Neuronal stem cell (in vitro differentiated cells): ENCODE measurements around the gene SBNO2.

Source experiments
- DNase-seq: peaks from one replicate; pipeline ENCODE4 v3.0.0-alpha.2; 2013; ENCODE audit warnings: low spot score
- H2AFZ ChIP-seq: one replicate; pipeline ENCODE4 v1.6.1; 2013; ENCODE audit warnings: mild to moderate bottlenecking, low read length, inconsistent platforms
- H2AK5ac ChIP-seq: 2 replicates; pipeline ENCODE4 v1.6.1; 2013; ENCODE audit warnings: low read depth, mild to moderate bottlenecking, inconsistent platforms, low read length, moderate library complexity, mixed read lengths
- H2BK120ac ChIP-seq: 2 replicates; pipeline ENCODE4 v1.6.1; 2013; ENCODE audit warnings: low read depth, mild to moderate bottlenecking, inconsistent platforms, low read length, moderate library complexity, mixed read lengths
- H2BK12ac ChIP-seq: one replicate; pipeline ENCODE4 v1.6.1; 2013; ENCODE audit warnings: low read length, inconsistent platforms
- H2BK15ac ChIP-seq: 2 replicates; pipeline ENCODE4 v1.6.1; 2013; ENCODE audit warnings: mild to moderate bottlenecking, low read length, inconsistent platforms, mixed read lengths
- H2BK5ac ChIP-seq: one replicate; pipeline ENCODE4 v1.6.1; 2013; ENCODE audit warnings: inconsistent platforms, mild to moderate bottlenecking, low read length, moderate library complexity
- H3K14ac ChIP-seq: one replicate; pipeline ENCODE4 v1.6.1; 2013; ENCODE audit warnings: low read length, inconsistent platforms
- H3K18ac ChIP-seq: 2 replicates; pipeline ENCODE4 v1.6.1; 2013; ENCODE audit warnings: low read length, inconsistent platforms
- H3K23ac ChIP-seq: 2 replicates; pipeline ENCODE4 v1.6.1; 2013; ENCODE audit warnings: low read depth, mild to moderate bottlenecking, mixed read lengths, low read length, inconsistent platforms; ENCODE audit not compliant: poor library complexity
- H3K27ac ChIP-seq: replicated peaks from 3 replicates; pipeline ENCODE4 v1.5.1; 2013; ENCODE audit warnings: low read length, inconsistent platforms
- H3K27me3 ChIP-seq, 3 experiments: 2 replicates each; pipeline ENCODE4 v1.6.1; 2013; ENCODE audit warnings: low read length in 3 of 3, mild to moderate bottlenecking in 2 of 3, inconsistent platforms in 1 of 3, low read depth in 1 of 3, mixed read lengths in 1 of 3, moderate library complexity in 1 of 3; ENCODE audit not compliant: control insufficient read depth in 3 of 3, insufficient read depth in 3 of 3
- H3K36me3 ChIP-seq, 2 donors: replicated peaks in 1 of 2; 2 replicates each; pipeline ENCODE4 v1.6.1; 2013; ENCODE audit warnings: low read length in 2 of 2; ENCODE audit not compliant: control insufficient read depth in 2 of 2, insufficient read depth in 2 of 2
- H3K4ac ChIP-seq: 2 replicates; pipeline ENCODE4 v1.6.1; 2013; ENCODE audit warnings: inconsistent platforms, mild to moderate bottlenecking, low read length, moderate library complexity
- H3K4me1 ChIP-seq, 2 donors: 1 replicate in 1 of 2; 2 replicates in 1 of 2; pipeline ENCODE4 v1.6.1; 2013; ENCODE audit warnings: low read length in 2 of 2, low read depth in 1 of 2; ENCODE audit not compliant: control insufficient read depth in 2 of 2, insufficient read depth in 1 of 2
- H3K4me2 ChIP-seq: one replicate; pipeline ENCODE4 v1.6.1; 2013; ENCODE audit warnings: mild to moderate bottlenecking, low read length, inconsistent platforms; ENCODE audit not compliant: insufficient read depth, poor library complexity, severe bottlenecking
- H3K4me3 ChIP-seq, 2 donors: 2 replicates each; pipeline ENCODE4 v1.5.1; 2013; ENCODE audit warnings: low read length in 2 of 2, mild to moderate bottlenecking in 2 of 2, inconsistent platforms in 1 of 2, moderate library complexity in 1 of 2
- H3K79me1 ChIP-seq: one replicate; pipeline ENCODE4 v1.6.1; 2013; ENCODE audit warnings: low read depth, mild to moderate bottlenecking, inconsistent platforms, low read length, moderate library complexity
- H3K9ac ChIP-seq: one replicate; pipeline ENCODE4 v1.6.1; 2013; ENCODE audit warnings: mild to moderate bottlenecking, low read depth, low read length, inconsistent platforms; ENCODE audit not compliant: poor library complexity
- H3K9me3 ChIP-seq, 2 donors: replicated peaks in 1 of 2; 2 replicates each; pipeline versions ENCODE3 to v1.6.1; 2013; ENCODE audit warnings: low read length in 2 of 2, mild to moderate bottlenecking in 2 of 2, inconsistent platforms in 1 of 2, low read depth in 1 of 2, mixed read lengths in 1 of 2, moderate library complexity in 1 of 2; ENCODE audit not compliant: control insufficient read depth in 2 of 2, insufficient read depth in 1 of 2
- H4K8ac ChIP-seq: one replicate; pipeline ENCODE4 v1.6.1; 2013; ENCODE audit warnings: low read depth, mild to moderate bottlenecking, inconsistent platforms, low read length, moderate library complexity
- H4K91ac ChIP-seq: one replicate; pipeline ENCODE4 v1.6.1; 2013; ENCODE audit warnings: low read length, low read depth, mild to moderate bottlenecking, inconsistent platforms; ENCODE audit not compliant: poor library complexity
- WGBS, 2 donors: extraction: QIAGEN DNeasy Blood & Tissue Kit; methylation state at CpG; one replicate each; pipeline ENCODE4 v1.1.7; 2013; ENCODE audit warnings: missing lambda C conversion rate in 2 of 2, mixed read lengths in 1 of 2; ENCODE audit not compliant: insufficient read length in 2 of 2, insufficient replicate concordance in 1 of 2; ENCODE audit errors: extremely low coverage in 2 of 2; 5-methylcytosine and 5-hydroxymethylcytosine counted together

The SBNO2 gene

GRCh38 chr19:1221904-1222255 lies 47.8 kb upstream of the SBNO2 start:
- H2AK5ac ChIP-seq, result peak overlapping the region; percentile 14
- H3K36me3 ChIP-seq, result peaks cover 13 to 68% of the 10 kb centered on the region in 2 donors
- no peak overlapping the region for H2AFZ ChIP-seq
- no peak overlapping the region for H4K91ac ChIP-seq
- H3K9me3 ChIP-seq, result no peaks in the 10 kb centered on the region
- no peak overlapping the region for H4K8ac ChIP-seq
- no CpG with 5 or more reads among the region's 22 CpGs for WGBS, 2 donors
- H3K4ac ChIP-seq, result no peak overlapping the region
- no peak overlapping the region for H3K4me2 ChIP-seq
- H3K18ac ChIP-seq, result peak overlapping the region; percentile 76
- H3K4me1 ChIP-seq, result peaks cover 0 to 5% of the 10 kb centered on the region in 2 donors
- H3K27ac ChIP-seq, result no peak overlapping the region
- peak overlapping the region; percentile 0 for H2BK5ac ChIP-seq
- H3K9ac ChIP-seq, result peak overlapping the region; percentile 50
- no peak overlapping the region for H3K14ac ChIP-seq
- peaks cover 41% of the 10 kb centered on the region for H3K79me1 ChIP-seq
- H2BK12ac ChIP-seq, result no peak overlapping the region
- no peak overlapping the region for H2BK15ac ChIP-seq
- no peak overlapping the region for H3K4me3 ChIP-seq
- H3K23ac ChIP-seq, result no peak overlapping the region
- DNase-seq, result no peak
- no peaks in the 10 kb centered on the region for H3K27me3 ChIP-seq
- no peak overlapping the region for H2BK120ac ChIP-seq

GRCh38 chr19:1220976-1221903 lies 47.2 kb upstream of the SBNO2 start:
- no CpG with 5 or more reads among the region's 38 CpGs for WGBS, 2 donors
- Histone ChIP-seq H3K79me1 (peaks cover 43% of the 10 kb centered on the region), H2AK5ac (peak overlapping the region; percentile 14), H2BK15ac (no peak overlapping the region), H3K4me2 (no peak overlapping the region), H3K27me3 (no peaks in the 10 kb centered on the region), H2BK12ac (no peak overlapping the region), H3K9me3 (no peaks in the 10 kb centered on the region), H4K8ac (no peak overlapping the region), H3K9ac (no peak overlapping the region), H4K91ac (no peak overlapping the region), H3K4me1 (peaks cover 0 to 7% of the 10 kb centered on the region in 2 donors), H3K4me3 (no peak overlapping the region), H2AFZ (no peak overlapping the region), H3K14ac (no peak overlapping the region), H2BK120ac (no peak overlapping the region), H3K23ac (peak overlapping the region; percentile 60), H3K18ac (peak overlapping the region; percentile 76), H3K4ac (no peak overlapping the region), H3K36me3 (peaks cover 13 to 64% of the 10 kb centered on the region in 2 donors), H3K27ac (no peak overlapping the region), H2BK5ac (peak overlapping the region; percentile 82)
- DNase-seq, result no peak

- Histone ChIP-seq H3K36me3 (peaks cover 8 to 57% of the 10 kb centered on the region in 2 donors), H2BK12ac (no peak overlapping the region), H3K4me1 (peaks cover 0 to 7% of the 10 kb centered on the region in 2 donors), H4K8ac (no peak overlapping the region), H2BK120ac (no peak overlapping the region), H3K4me3 (no peak overlapping the region), H3K23ac (peak overlapping the region; percentile 60), H3K14ac (no peak overlapping the region), H3K79me1 (peaks cover 36% of the 10 kb centered on the region), H3K4me2 (no peak overlapping the region), H2AK5ac (no peak overlapping the region), H2BK5ac (peak overlapping the region; percentile 82), H2AFZ (no peak overlapping the region), H3K9me3 (no peaks in the 10 kb centered on the region), H4K91ac (no peak overlapping the region), H3K9ac (no peak overlapping the region), H3K4ac (peak overlapping the region; percentile 23), H3K27me3 (no peaks in the 10 kb centered on the region), H2BK15ac (no peak overlapping the region), H3K18ac (no peak overlapping the region), H3K27ac (no peak overlapping the region)
- no peak for DNase-seq
- WGBS, 2 donors, result no CpG with 5 or more reads among the region's 33 CpGs
These were observed 46.4 kb upstream of the SBNO2 start for GRCh38 chr19:1220477-1220930.

- Histone ChIP-seq H4K8ac (no peak overlapping the region), H3K23ac (peak overlapping the region; percentile 55), H3K9me3 (no peaks in the 10 kb centered on the region), H2AK5ac (no peak overlapping the region), H3K79me1 (peaks cover 40% of the 10 kb centered on the region), H3K27ac (no peak overlapping the region), H4K91ac (no peak overlapping the region), H2AFZ (no peak overlapping the region), H2BK120ac (no peak overlapping the region), H3K4me1 (peaks cover 0 to 9% of the 10 kb centered on the region in 2 donors), H3K14ac (no peak overlapping the region), H3K9ac (no peak overlapping the region), H3K4me3 (no peak overlapping the region), H3K18ac (no peak overlapping the region), H3K4ac (no peak overlapping the region), H2BK5ac (peak overlapping the region; percentile 82), H3K4me2 (no peak overlapping the region), H2BK12ac (no peak overlapping the region), H2BK15ac (no peak overlapping the region), H3K27me3 (no peaks in the 10 kb centered on the region), H3K36me3 (peaks cover 8 to 55% of the 10 kb centered on the region in 2 donors)
- WGBS, 2 donors, result no CpG with 5 or more reads among the region's 19 CpGs
- DNase-seq, result no peak
These were observed 45.9 kb upstream of the SBNO2 start for GRCh38 chr19:1219786-1220476.
